PC-3 (cell line): Measurements from ENCODE around the gene SLCO2A1.

Source experiments
- CTCF ChIP-seq: fragments of 300-600 bp; sonication (generic); conservative IDR thresholded peaks from 2 replicates; pipeline ENCODE4 v1.5.1; 2017; ENCODE audit warnings: antibody characterized with exemption, low read depth, mild to moderate bottlenecking, low read length
- EZH2 ChIP-seq: fragments of 300-600 bp; sonication (generic); IDR thresholded peaks from one replicate; pipeline ENCODE4 v1.6.1; 2017; ENCODE audit warnings: antibody characterized with exemption, mild to moderate bottlenecking, low read length; ENCODE audit not compliant: unreplicated experiment
- EZH2phosphoT487 ChIP-seq: fragments of 300-600 bp; sonication (generic); IDR thresholded peaks from 2 replicates; pipeline ENCODE4 v1.6.1; 2018; ENCODE audit warnings: mild to moderate bottlenecking, antibody characterized with exemption, low read length, borderline replicate concordance

GRCh38 chr3:133996996-133997395, 32.7 kb downstream of the SLCO2A1 start:
- no peak for TF ChIP-seq CTCF
- no peak for TF ChIP-seq EZH2
- TF ChIP-seq EZH2phosphoT487: no peak
